ENCODE measurements around the gene OTOP1. TPM values are rescaled to one million over a fixed set of nuclear protein-coding genes. Genes with fewer than 3 reads are reported as not detected.
"Not testable (repeated sequence)": the region's sequence is repeated elsewhere in the genome, so short reads cannot be mapped to it uniquely, and the experiment has no call there.

The OTOP1 gene
- total RNA-seq, 4 donors from 2014 or later, result not detected

DNA sequence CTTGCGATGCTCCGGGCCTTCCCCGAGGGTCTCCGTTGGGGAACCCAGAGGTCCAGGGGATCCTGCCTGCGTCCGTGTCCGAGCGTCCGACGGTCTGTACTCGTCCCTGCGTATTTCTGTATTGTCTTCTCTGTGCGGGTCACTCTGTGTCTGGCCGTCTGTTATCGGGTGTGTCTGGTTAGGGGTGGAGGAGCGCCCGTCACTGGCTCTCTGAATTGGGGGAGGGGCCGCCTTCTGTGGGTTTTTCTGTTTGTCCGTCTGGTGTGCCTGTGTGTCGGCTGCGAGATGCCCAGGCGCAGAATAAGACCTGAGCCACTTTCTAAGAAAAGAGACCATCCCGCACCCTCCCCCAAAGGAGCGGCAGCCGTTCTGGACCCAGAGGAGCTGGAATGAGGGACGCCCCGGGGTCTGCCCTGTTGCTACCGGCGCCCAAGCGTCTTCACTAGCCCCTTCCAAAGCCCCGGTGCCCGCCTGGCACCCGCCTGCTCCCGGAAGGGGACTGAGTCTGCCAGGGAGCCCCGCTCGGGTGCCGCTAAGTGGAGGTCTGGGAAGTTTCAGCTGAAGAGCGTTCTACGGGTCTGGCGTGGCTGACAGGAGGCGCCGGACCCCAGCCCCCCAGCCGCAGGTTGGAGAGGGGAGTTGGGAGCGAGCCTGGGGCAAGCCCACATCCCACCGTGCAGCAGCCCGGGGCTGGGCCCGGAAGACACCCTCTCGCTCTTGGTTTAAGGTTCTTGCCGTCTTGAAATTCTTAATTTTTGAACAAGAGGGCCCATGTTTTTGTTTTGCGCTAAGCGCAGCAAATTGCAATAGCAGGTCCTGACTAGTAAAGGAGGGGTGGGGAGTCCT lies 1.0 kb upstream of the OTOP1 start:
- no peak for TF ChIP-seq POLR2A (IDR thresholded peaks at IDR 0.05)
- TF ChIP-seq, protein P1, sequence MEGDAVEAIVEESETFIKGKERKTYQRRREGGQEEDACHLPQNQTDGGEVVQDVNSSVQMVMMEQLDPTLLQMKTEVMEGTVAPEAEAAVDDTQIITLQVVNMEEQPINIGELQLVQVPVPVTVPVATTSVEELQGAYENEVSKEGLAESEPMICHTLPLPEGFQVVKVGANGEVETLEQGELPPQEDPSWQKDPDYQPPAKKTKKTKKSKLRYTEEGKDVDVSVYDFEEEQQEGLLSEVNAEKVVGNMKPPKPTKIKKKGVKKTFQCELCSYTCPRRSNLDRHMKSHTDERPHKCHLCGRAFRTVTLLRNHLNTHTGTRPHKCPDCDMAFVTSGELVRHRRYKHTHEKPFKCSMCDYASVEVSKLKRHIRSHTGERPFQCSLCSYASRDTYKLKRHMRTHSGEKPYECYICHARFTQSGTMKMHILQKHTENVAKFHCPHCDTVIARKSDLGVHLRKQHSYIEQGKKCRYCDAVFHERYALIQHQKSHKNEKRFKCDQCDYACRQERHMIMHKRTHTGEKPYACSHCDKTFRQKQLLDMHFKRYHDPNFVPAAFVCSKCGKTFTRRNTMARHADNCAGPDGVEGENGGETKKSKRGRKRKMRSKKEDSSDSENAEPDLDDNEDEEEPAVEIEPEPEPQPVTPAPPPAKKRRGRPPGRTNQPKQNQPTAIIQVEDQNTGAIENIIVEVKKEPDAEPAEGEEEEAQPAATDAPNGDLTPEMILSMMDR (IDR thresholded peaks at IDR 0.05 in 4 of 5, conservative IDR thresholded peaks at IDR 0.05 in 1 of 5), result no peak
- Histone ChIP-seq H3K4me3 (no peak overlapping the region), H3K27me3 (peaks cover 31 to 40% (median 35%) of the 10 kb centered on the region in 3 donors), H3K9me3 (no peaks in the 10 kb centered on the region), H3K36me3 (no peaks in the 10 kb centered on the region), H3K27ac (no peak overlapping the region), H3K4me1 (no peaks in the 10 kb centered on the region)
- in situ Hi-C loops (cut with MboI; ENCODE audit: low sequenced_read_pairs in 4 of 4), result no loop called here
- intact Hi-C loops (cut with DNase I; ENCODE audit: low total_unique reads), result no loop called here
- DNase-seq (no peak), ATAC-seq (no peak)

- H3K9me3 ChIP-seq, result no peaks in the 10 kb centered on the region
- ATAC-seq (no peak), DNase-seq (no peak)
- no peaks in the 10 kb centered on the region for H3K4me1 ChIP-seq
- no peak for TF ChIP-seq POLR2A (IDR thresholded peaks at IDR 0.05)
- TF ChIP-seq, protein P1 (IDR thresholded peaks at IDR 0.05 in 4 of 5, conservative IDR thresholded peaks at IDR 0.05 in 1 of 5), result no peak
- no peaks in the 10 kb centered on the region for H3K36me3 ChIP-seq
- H3K27me3 ChIP-seq, result peaks cover 31 to 47% (median 38%) of the 10 kb centered on the region in 3 donors
- H3K4me3 ChIP-seq, result no peak overlapping the region
- intact Hi-C loops (cut with DNase I; ENCODE audit: low total_unique reads), result no loop called here
- H3K27ac ChIP-seq, result no peak overlapping the region
- in situ Hi-C loops (cut with MboI; ENCODE audit: low sequenced_read_pairs in 4 of 4), result no loop called here
Measured at GRCh38 chr4:4225915-4226605, 669 bp downstream of the OTOP1 start.

- in situ Hi-C loops (cut with MboI; ENCODE audit: low sequenced_read_pairs in 4 of 4), result no loop called here
- no peak overlapping the region for H3K27ac ChIP-seq
- ATAC-seq (no peak), DNase-seq (no peak)
- H3K36me3 ChIP-seq, result no peaks in the 10 kb centered on the region
- H3K4me1 ChIP-seq, result no peaks in the 10 kb centered on the region
- TF ChIP-seq, protein P1 (IDR thresholded peaks at IDR 0.05 in 4 of 5, conservative IDR thresholded peaks at IDR 0.05 in 1 of 5), result no peak
- no peak for TF ChIP-seq POLR2A (IDR thresholded peaks at IDR 0.05)
- no peak overlapping the region for H3K4me3 ChIP-seq
- peaks cover 0 to 8% (median 4%) of the 10 kb centered on the region in 3 donors for H3K27me3 ChIP-seq
- no peaks in the 10 kb centered on the region for H3K9me3 ChIP-seq
- intact Hi-C loops (cut with DNase I; ENCODE audit: low total_unique reads), result no loop called here
Measured at GRCh38 chr4:4217113-4217512, 9.6 kb downstream of the OTOP1 start.

DNA sequence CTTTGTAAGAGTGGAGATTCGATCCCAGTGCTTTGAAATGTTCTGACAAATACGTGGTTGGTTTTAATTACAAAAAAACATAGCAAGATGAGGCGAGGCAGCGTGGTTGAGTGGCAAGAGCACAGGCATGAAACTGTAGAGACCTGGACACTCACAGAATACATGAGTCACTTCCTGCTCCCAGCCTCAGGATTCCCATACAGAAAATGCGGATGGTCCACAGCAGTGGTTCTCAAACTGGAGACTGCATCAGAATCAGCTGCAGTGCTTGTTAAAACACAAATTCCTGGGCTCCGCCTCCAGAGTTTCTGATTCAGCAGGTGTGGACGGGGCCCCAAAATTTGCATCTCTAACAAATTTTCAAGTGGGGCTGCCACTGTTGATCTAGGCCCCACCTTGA lies 10.1 kb downstream of the OTOP1 start:
- H3K27ac ChIP-seq, result no peak overlapping the region
- no peaks in the 10 kb centered on the region for H3K36me3 ChIP-seq
- TF ChIP-seq POLR2A (IDR thresholded peaks at IDR 0.05), result no peak
- TF ChIP-seq, protein P1 (IDR thresholded peaks at IDR 0.05 in 4 of 5, conservative IDR thresholded peaks at IDR 0.05 in 1 of 5), result no peak
- H3K27me3 ChIP-seq, result peaks cover 0 to 6% (median 0%) of the 10 kb centered on the region in 3 donors
- no peaks in the 10 kb centered on the region for H3K4me1 ChIP-seq
- intact Hi-C loops (cut with DNase I; ENCODE audit: low total_unique reads) (no loop called here), in situ Hi-C loops (cut with MboI; ENCODE audit: low sequenced_read_pairs in 4 of 4) (no loop called here)
- no peak overlapping the region for H3K4me3 ChIP-seq
- DNase-seq (no peak), ATAC-seq (no peak)
- H3K9me3 ChIP-seq, result no peaks in the 10 kb centered on the region

DNA sequence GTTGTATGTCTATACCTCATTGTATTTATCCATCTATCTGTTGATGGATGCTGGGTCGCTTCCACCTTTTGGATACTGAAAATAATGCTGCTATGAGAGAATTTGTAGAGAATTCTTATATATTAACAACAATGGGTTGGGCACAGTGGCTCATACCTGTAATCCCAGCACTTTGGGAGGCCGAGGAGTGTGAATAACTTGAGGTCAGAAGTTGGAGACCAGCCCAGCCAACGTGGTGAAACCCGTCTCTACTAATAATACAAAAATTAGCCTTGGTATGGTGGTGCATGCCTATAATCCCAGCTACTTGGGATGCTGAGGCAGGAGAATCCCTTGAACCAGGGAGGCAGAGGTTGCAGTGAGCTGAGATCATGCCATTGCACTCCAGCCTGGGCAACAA lies 13.1 kb downstream of the OTOP1 start:
- H3K9me3 ChIP-seq; intact Hi-C loops (cut with DNase I; ENCODE audit: low total_unique reads); H3K4me3 ChIP-seq; DNase-seq; in situ Hi-C loops (cut with MboI; ENCODE audit: low sequenced_read_pairs in 4 of 4); H3K4me1 ChIP-seq; H3K27ac ChIP-seq; H3K36me3 ChIP-seq; ATAC-seq: not testable (repeated sequence)
- peaks cover 0 to 11% (median 0%) of the 10 kb centered on the region in 3 donors for H3K27me3 ChIP-seq
